Epithelial cell of proximal tubule (primary cell): ENCODE data around the gene ANKRD11. TPM values are rescaled to one million over a fixed set of nuclear protein-coding genes. Genes with fewer than 3 reads are reported as not detected.

Source experiments
- DNase-seq: peaks from one replicate; pipeline ENCODE4 v3.0.0-alpha.2; 2011; ENCODE audit warnings: low read depth
- H3K4me3 ChIP-seq: 2 replicates; pipeline ENCODE4 v1.5.1; 2011; ENCODE audit warnings: low read depth, mild to moderate bottlenecking, low read length
- total RNA-seq: library from RNA; depleted of rRNA; stranded (reverse); fragments of >200 nt; gene quantifications from 2 replicates; pipeline ENCODE4 v1.2.3, GENCODE V29; 2015
- TF ChIP-seq, protein P1 (sequence below): conservative IDR thresholded peaks from 2 replicates; pipeline ENCODE4 v1.5.1; 2012; ENCODE audit warnings: low read depth, mild to moderate bottlenecking, low read length

ANKRD11 gene
- total RNA-seq, 1 donor from 2014 or later = 44.3 TPM

DNA sequence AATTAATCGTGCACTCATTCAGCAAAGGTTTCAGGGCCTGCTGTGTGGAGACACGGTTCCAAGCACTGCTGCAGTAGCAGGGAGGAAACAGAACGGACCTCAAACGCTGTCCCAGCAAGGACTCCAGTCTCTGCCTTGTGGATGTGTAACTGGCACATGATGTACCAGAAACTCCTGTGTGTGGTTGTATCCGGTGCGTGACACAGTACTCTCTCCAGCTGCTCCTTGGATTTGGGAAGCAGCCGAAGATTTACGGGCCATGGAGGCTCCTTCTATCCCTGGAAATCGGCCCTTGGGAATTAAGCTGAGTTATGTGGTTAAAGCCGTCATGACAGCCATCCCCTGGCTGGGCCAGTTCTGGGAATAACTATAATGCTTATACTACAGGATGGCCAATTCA lies 8.5 kb upstream of the ANKRD11 start:
- H3K4me3 ChIP-seq = no peak overlapping the region
- DNase-seq = no peak
- TF ChIP-seq, protein P1, sequence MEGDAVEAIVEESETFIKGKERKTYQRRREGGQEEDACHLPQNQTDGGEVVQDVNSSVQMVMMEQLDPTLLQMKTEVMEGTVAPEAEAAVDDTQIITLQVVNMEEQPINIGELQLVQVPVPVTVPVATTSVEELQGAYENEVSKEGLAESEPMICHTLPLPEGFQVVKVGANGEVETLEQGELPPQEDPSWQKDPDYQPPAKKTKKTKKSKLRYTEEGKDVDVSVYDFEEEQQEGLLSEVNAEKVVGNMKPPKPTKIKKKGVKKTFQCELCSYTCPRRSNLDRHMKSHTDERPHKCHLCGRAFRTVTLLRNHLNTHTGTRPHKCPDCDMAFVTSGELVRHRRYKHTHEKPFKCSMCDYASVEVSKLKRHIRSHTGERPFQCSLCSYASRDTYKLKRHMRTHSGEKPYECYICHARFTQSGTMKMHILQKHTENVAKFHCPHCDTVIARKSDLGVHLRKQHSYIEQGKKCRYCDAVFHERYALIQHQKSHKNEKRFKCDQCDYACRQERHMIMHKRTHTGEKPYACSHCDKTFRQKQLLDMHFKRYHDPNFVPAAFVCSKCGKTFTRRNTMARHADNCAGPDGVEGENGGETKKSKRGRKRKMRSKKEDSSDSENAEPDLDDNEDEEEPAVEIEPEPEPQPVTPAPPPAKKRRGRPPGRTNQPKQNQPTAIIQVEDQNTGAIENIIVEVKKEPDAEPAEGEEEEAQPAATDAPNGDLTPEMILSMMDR = no peak

DNA sequence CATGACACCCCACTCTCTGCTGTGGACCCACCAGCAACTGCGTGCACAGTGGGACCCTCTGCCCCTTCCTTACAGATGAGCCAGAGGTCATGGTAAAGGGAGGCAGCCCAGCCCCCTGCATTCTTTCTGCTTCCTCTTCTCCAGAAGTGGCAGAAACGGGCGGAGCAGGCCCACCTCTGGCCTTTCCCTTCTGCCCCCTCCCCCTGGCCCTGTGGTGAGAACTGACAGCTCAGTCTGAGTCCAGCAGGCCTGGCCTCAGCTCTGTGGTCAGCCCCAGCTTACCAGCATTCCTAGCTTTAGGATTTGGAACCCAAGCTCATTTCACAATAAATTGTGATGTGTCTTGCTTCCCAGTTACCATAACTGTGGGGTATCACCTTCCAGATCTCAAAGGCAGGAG lies 4.8 kb upstream of the ANKRD11 start:
- TF ChIP-seq, protein P1 = no peak
- DNase-seq = no peak
- H3K4me3 ChIP-seq = no peak overlapping the region

GRCh38 chr16:89493776-89494175 lies 3.4 kb upstream of the ANKRD11 start:
- TF ChIP-seq, protein P1 = peak; percentile 2
- no peak overlapping the region for H3K4me3 ChIP-seq
- no peak for DNase-seq

DNA sequence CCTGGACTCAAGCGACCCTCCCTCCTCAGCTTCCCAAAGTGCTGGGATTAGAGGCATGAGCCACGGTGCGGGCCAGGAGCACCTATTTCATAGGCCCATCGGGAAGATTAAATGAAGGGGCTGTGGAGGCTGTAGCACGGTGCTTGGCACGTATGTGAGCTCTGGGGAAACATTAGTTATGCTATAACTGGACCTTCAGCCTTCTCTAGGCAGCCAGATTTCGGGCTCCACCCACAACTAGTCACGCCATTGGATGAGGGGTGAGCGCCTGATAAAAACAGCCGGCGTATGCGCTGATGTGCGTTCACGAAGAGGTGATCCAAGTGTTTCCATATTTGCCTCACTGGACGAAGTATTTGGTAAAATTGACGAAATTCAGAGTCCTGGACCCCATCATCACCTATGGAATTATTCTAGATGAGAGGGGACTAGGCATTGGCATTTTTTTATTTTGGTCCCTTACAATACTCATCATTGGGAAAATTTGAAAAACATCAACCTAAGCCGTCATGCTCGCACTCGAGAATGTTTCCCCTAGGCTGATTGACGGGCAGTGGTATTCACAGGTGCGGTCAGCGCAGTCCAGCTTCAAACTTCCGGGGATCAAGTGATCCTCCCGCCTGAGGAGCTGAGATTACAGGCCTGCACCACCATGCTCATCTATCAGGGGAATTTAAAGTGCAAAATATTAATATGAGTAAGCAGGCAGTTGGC lies 1.8 kb upstream of the ANKRD11 start:
- DNase-seq = no peak

DNA sequence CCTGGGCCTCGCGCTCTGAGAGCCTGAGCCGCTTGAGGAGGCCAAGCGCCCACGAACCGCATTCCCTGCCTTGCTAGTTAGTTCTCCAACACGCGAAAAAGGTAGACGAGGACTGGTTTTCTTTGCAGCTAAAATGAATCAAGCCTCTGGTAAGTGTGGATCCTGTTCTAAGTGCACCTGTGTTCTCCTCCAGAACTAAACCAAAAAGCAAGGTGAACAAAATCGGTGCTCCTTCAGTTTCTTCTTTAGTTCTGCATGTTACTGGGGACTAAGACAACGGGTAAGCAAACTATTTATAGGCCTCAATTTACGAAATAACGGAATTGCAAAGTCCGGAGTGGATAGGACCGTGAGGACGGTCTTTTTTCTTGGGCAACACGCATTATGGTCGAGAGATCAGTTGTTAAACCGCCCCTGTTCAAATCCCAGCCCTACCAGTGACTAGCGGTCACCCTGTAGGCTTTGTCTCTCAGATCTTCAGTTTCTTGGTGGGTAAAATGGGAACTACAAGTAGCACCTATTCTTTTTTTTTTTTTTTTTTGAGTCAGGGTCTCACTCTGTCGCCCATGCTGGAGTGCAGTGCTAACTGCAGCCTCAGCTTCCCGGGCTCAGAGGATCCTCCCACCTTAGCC lies 993 bp upstream of the ANKRD11 start:
- no peak for DNase-seq
- TF ChIP-seq, protein P1 = peak; percentile 14
- H3K4me3 ChIP-seq = peak overlapping the region; percentile 88

More for the DNA sequence above, 1.8 kb upstream of the ANKRD11 start:
- TF ChIP-seq, protein P1 = no peak
- peak overlapping the region; percentile 88 for H3K4me3 ChIP-seq

- TF ChIP-seq, protein P1 = no peak
- H3K4me3 ChIP-seq = peak overlapping the region; percentile 69
- no peak for DNase-seq
Measured at GRCh38 chr16:89489898-89490438, 393 bp downstream of the ANKRD11 start.
